ENCODE measurements around the gene S100A3.
"Not testable (repeated sequence)": the region's sequence is repeated elsewhere in the genome, so short reads cannot be mapped to it uniquely, and the experiment has no call there.

S100A3 gene

DNA sequence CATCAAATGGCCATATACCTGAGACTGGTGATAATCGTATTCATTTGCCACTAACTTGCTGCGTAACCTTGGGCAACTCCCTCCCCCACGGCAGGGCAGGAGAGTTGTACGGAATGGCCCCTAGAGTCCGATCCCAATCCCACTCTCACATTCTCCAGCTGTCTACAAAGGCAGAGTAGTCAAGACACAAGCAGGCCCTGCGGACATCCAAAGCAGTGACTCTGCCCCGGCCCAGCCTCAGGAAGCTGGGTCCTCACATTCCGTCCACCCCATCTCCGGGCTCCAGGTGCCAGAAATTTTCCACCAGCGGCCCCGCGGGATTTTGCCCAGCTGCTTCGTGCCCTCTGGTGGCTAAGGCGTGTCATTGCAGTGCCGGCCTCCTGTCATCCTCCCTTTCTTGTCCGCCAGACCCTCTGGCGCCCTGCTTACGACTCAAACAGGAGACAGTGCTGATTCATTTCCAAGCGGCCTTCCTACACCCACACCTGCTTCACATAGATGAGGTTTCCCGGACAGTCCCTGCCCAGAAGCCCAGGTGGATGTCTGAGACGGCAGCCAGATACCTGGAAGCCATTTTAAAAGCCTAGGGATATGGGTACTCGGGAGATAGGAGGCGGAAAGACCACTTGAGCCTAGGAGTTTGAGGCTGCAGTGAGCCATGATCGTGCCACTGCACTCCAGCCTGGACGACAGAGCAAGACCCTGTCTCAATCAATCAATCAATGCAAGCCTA is 19.5 kb upstream of the S100A3 start:
- peak; percentile 91 for DNase-seq

DNA sequence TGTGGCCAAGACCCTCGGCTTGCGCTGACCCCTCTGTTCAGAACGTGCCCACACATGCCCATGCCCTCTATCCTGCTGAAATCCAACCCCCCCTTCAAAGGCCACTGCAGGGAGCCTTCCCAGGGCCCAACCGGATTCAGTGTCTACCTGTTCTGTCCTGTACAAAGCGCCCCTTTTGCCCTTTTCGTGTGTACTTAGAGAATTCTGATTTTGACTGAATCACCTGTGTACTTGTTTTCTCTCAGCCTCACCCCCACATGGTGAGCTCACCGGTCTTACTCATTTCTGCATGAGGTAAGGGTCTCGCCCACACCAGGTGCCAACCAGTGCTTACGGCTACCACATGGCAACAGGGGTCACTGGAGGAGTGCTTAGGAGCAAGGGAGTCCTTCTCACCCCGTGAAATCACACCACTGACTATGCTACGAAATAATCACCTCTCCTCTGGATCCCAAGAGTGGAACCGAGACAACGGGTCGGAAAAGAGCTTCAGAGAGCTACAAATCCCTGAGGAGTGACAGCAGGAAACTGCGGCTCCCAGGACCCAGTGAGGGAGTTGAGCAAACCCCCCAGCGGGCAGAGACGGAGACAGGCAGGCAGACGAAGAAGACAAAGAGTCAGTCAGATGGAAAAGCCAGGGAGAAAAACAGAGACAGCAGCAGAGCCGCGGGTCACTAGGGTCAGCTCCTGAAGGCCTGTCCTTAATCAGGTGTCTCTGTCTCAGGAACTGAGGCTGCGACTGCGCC is 18.7 kb upstream of the S100A3 start:
- DNase-seq = peak; percentile 67

DNA sequence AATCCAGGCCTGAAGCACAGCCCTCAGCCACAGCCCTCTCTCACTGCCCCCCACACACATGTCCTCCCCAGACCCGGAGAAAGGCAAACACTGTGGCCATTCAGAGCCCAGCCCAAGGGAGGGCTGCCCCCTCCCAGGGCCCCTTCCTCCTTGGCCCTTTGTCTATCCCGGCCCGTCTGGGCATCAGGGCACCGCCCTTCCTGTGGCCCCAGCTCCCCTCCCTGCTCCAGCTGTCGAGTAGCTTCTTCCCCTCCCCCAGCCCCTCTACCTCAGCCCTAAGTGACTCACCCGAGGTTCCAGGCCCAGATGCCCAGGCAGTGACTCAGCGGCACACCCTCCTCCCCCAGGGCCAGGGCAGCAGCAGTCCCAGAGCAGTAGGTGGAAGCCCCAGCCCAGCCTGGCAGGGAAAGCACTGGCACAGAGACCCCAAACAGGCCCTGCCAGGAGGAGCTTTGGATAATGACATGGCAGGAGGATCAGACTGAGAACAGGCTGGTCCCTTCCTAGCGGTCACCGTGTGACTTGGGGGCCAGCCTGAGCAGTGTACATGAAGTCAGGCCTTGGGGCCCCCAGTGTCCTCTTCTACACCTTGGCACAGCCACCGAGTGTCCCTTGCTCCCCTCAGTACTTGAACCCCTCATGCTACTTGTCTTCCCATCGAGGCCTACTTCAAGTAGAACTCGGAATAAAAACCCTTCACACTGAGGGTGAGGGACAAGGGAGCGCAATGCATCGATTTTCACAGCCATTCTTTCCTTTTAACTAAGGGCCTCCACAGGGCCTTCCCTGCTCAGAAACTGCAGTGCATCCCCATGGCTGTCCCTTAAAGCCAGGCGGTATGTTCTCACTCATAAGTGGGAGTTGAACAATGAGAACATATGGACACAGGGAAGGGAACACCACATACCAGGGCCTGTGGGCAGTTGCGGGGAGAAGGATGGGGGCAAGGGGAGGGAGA is 17.6 kb upstream of the S100A3 start:
- peak; percentile 96 for DNase-seq

DNA sequence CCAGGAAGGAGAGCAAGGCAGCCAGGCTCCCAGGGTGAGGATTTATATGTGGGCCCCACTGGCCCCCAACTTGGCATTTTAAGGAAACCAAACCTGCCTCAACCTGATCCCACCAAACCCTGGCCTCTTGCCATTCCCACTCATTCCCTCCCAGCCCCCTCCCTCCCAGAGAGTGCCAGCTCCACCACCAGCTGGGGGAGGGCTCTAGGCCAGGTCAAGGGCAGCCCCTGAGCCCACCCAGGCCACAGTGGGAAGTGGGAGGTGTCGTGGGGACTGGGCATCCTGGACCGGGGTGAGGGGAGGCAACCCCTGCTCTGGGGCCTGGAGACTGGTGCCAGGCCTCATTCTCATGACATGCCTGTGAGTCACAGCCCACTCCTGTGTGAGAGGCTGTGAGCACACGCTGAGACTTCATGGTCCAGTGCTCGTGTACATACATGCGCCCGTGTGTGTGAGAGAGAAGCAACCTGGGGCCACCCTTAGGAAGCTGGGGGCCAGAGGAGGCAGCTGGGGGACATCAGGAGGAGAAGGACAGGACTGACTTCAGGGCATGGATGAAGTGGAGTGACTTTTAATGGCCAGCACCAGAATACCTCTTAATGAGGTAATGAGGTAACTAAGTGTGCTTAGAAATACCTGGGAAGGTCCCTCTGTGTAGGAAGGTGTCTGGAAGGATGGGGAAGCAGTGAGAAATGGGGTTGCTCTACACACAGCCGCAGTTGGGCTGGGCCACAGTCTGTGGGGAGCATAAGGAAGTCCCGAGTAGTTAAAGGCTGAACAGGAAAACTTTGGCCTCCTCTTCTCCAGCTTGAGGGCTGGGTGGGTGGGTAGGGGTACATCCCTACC is 16.7 kb upstream of the S100A3 start, which contains the start of gene S100A2:
Gene S100A2, minus strand, starts transcription at position 316 of the 846 bp plus-strand sequence. CDS start 1,967 bp downstream, outside the sequence.
- DNase-seq = peak; percentile 70

DNA sequence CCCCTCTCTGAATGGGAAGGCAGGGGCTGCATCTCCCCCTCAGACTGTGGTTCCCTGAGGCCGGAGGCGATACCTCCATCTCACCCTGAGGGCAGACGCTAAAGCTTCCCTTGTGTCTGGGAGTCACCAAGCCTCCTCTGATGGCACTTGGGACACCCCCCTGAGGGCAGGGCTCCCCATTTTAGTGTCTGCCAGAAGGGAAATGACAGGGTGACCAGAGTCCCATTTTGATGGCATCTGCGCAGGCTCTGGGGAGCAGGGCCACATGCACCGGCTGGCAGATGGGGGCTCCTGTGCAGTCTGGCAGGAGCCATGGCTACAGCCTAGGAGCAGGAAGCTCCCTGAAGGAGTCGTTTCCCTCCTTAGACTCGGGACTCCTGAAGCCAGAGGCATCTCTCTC is 14.9 kb upstream of the S100A3 start:
- DNase-seq = no peak

DNA sequence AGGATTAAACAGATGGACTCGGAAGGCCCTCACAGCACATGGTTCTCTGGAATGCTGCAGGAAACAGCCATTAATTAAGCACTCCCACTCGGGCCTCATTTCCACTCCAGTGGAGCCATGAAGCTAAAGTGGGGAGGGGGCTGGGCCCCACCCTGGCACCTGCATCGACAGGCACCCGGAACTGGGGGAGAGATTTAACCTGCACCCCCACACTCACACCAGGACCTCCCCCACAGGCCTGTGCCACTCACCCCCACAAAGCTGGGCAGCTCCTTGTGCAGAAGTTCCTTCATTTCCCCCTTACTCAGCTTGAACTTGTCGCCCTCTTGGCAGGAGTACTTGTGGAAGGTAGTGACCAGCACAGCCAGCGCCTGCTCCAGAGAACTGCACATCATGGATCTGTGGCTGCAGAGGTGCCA is 14.4 kb upstream of the S100A3 start:
- no peak for DNase-seq

DNA sequence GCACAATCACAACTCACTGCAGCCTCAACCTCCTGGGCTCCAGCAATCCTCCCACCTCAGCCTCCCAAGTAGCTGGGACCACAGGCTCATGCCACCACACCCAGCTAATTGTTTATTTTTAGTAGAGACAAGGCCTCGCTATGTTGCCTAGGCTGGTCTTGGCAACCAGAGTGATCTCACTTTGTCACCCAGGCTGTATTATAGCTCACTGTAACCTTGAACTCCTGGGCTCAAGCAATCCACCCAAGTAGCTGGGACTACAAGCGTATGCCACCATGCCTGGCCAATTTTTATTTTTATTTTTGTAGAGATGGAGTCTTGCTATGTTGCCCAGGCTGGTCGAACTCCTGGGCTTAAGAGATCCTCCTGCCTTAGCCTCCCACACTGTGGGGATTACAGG is 13.0 kb upstream of the S100A3 start:
- not testable (repeated sequence) for DNase-seq

DNA sequence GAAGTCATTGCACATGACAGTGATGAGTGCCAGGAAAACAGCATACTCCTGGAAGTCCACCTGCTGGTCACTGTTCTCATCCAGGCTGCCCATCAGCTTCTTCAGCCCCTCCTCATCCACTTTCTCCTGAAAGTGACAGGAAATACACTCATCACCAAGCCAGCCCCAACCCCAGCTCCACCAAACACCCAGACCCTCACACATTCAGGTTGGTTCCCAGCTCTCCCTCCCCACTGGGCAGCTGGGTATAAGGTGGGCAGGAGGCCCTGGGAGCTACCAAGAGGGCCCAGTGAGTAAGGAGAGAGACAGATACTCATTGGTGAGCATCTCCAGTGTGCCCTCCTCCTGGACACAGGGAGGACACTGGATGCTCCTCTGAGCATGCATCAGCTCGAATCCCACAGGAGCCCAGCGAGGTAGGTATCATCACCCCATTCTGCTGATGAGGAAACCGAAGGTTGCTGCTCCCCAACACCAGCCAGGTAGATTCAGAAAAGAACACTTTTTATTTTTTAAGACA is 12.5 kb upstream of the S100A3 start:
- DNase-seq = no peak

DNA sequence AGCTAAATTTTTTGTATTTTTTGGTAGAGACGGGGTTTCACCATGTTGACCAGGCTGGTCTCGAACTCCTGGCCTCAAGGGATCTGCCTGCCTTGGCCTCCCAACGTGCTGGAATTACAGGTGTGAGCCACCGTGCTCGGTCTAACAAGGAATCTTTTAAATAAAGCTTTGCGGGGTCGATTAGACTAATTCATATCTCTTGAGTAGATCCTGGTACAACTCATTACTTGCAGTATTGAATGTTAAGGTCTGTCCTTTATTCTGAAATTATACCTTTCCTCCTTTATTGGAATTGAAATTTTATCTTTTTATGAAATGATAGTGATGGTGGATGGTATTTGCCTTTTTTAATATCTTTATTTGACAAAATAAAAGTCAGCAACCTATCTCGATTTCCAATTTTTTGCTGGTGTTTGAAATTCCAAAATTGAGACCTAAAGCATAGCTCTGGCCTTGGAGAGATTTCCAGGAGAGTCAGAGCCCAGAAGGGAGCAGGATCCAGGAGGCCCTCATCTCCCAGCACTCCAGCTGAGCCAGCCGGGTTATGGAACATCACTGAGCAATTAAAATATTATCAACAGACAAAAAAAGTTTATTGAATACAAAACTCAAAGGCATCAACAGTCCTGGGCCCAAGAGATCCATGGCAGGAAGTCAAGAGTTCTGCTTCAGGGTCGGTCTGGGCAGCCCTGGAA is 11.9 kb upstream of the S100A3 start:
- DNase-seq = no peak

DNA sequence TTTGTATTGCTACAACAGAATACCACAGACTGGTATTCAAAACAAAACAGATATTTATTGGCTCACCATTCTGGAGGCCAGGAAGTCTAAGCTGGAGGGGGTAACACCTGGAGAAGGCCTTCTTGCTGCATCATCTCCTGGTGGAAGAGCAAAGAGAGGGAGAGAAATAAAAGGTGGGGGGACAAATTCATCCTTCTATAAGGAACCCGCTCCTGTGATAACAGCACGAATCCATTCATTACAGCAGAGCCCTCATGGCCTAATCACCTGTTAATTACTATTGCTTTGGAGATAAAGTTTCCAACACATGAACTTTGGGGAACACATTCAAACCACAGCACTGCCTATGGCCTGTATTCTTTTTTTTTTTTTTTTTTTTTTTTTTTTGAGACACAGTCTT is 11.2 kb upstream of the S100A3 start:
- no peak for DNase-seq

DNA sequence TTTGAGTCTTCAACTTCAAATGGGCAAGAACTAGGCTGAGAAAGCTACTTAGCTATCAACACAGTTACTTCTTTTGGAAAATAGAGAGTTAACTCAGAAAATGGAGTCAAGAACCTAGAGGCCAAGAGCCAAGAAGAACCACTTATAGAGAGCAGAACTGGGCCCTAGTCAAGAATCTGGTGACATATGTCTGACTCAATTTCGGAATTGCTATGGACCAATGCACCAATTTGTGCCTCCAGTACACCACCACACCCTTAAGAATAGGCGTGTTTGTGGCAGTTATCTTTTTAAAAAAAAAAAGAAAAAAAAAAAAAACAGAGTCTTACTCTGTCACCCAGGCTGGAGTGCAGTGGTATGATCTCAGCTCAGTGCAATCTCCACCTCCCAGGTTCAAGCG is 8.8 kb upstream of the S100A3 start:
- no peak for DNase-seq

DNA sequence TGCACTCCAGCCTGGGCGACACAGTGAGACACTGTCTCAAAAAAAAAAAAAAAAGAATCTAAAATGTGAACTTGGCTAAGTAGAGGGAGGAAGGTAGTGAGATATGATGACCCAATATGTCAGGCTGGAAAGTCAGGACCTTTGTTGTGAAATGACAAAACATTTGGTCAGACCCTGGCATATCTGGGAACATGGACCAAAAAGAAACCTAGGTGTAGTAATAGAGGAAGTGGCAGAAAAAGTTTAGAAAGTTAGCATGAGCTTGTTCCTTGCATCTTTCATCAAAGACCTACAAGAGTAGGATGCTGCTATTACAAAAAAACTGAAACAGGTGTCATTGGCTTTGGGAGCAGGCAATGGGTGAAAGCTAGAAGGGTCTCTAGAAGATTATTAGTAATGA is 7.3 kb upstream of the S100A3 start:
- DNase-seq = no peak

DNA sequence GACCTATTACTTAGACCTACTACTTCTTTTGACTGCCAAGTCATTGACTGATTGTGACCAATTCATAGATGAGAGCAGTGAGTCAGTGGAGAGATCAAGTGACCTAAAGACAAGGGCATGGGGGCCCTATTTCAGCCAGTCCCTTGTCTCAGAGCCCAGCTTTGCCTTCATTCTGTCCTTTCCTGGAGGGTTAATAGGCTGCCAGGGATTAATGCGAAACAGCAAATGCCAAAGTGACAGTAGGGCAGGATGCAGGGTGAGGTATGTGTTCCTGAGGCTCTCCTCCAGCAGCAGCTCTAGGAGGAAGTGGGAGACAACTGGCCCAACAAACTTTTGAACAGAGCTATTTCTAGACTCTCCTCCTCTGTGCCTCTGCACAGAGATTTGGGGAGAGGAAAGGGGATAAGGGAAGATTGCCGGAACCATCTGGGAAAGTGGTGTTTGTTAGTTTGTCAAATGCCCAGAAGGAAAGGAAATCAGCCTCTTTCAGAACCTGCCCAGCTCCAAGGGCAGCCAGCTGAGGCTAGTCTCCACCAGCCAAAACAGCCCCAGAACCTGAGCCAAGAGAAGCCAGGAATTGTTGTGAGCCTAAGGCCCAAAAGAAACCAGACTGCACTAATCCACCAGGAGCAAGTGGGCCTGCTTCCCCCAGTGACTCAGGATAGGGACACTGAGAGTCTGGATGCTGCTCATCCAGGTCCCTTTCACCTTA is 4.9 kb upstream of the S100A3 start:
- no peak for DNase-seq

DNA sequence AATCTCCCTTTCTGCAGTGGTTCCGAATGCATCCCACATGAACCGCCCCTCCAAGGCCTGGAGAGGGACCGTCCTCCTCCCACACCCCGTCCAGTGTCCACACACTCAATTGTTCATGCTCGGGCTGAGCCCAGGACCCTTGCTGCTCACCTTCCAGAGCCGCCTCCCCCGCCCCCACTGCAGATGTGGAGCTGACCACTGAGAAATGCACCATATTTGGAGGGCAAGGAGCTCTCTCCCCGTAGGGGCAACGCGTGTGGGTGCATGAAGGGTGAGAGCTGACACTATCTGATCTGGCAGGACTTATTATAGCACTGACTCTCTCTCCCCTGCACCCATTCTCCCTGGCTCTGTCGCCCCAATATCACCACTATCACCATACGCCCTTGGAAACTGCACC is 4.0 kb upstream of the S100A3 start:
- DNase-seq = no peak

DNA sequence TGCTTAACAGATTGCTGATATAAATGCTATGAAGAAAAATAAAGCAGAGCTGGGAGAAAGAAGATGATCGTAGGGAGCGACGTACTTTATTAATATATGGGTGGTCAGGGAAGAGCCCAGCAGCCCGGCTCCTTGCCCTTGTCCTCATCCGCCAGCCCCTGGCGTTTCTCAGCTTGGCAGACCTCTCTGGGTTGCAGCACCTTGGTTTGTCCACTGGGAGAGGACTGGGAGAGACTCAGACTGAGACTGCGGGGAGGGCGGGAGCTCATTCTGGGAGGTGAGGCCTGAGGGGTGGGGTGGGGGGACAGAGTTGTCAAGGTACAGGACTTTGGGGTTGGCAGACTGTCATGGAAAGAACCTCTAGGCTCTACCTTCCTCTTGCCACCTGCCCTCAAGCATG is 3.3 kb upstream of the S100A3 start:
- DNase-seq = no peak

DNA sequence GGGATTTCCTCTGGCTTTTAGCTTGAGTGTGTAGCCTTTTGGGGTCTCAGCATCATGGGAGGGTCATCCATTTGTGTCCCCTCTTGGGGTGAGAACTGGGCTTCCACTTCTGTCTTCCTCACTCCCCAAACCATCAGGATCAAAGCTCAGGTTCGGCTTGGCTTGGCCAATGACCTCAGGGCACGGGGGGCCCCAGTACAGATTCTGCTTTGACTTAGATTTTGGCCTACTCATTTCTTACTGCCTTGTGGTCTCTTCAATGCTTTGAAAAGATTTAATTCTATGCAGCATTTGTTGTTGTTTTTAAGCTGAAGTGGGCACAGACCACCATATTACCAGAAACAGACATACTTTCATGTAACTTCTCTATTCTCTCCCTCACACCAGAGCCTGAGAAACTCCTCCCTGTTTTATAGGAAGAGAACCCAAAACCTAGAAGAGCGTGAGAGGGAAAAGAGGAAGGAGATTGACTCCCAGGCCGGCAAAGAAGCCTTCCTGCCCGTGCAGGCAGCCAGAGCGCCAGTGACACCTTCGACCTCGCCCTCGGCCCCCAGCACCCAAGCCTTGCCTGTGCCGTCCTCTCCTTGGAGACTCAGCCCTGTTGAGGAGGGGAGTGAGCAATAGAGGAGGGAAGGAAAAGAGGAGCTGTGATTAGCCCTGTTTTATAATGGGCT is 1.9 kb upstream of the S100A3 start:
- no peak for DNase-seq

DNA sequence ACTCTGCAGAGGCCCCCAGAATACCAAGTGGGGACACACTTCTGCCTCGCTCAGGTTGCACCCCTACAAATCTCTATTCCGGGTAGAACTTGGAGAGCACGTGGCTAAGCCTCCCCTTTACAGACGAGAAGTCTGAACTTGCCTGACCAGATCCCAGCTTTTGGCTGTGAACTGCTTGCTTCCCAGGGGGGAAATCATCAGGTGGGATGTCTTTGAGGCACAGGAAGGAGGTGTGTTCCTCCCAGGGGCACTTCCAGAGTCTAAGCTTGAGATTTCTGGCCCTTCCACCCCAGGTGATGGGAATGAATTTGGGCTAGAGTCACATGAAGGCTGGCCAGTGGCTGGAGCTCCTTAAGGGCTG is 1.3 kb upstream of the S100A3 start:
- DNase-seq = no peak

DNA sequence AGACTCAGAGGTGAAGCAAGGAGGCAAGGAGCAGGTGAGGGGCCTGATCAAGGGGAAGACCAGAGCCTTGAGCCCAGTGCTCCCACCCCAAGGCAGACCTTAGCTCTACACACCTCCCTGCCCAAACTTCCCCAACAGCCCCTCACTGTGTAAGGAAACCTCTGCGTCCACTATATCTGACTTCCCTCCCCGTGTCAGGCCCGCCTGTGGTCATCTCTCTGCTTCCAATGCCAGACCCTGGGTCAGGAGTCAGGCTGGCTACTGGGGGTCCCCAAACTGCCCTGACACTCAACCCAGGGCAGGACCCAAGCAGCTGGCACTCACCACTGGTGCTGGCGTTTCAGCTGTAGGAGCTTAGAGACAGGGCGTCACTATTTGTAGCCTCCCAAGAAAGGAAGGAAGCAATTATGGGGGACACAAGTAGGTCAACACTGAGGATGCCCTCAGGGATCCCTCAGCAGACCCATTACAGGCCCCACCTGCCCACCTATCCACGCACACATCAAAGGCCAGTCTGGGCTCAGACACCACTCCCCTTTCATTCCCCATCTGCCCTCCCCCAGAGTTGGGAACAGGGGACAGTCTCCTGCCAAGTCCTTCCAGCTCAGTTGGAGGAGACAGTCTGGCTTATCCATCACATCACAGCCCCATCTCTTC is 811 bp upstream of the S100A3 start:
- DNase-seq = no peak

All from activated CD4-positive, alpha-beta T cell treated with anti-CD3 and anti-CD28 coated beads, Interleukin-10, Interleukin-2, amounts not matched to agents 100 ng/mL and 50 ng/mL, durations not matched to agents 16 hours and 8 hours (primary cell).